HG03064 (cell line): ENCODE data around the gene LUM.

Experiments used
- ATAC-seq: cut with Tn5 transposase; IDR thresholded peaks from one replicate; pipeline ENCODE4 v1.9.1; 2021; ENCODE audit warnings: low read depth; ENCODE audit not compliant: unreplicated experiment

Gene LUM

DNA sequence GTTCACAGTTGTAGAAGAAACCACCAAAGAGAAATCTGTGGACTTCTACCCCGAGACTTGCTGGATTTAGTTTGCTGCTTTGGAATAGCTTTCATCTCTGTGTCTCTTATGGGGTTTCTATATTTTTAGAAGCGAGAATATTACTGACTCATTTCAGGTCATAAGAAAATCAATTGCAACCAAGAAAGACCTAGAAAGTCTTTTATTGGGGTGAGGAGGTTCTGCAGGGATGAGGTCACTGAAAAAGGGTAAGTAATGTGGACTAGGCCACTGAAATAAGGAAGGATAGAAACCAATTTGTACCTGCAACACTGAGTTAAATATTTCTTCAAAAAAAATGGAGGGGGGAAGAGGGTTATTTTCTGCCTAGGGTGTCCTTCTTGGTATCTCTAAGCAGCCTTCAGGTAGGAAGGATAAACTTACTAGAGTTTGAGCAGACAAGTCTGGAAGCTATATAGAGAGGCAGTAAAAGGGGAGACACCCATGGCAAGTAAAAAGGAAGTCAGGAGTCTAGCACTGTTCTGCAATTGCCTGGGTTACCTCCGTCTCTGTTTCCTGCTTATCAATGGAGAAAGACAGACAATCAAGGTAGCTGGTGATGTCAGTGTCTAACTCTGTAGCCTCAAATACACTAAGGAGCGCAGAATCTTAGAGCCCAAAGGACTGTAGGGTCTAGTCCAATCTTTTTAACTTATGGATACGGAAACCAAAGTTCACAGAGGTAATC is 33.9 kb downstream of the LUM start:
- no peak for ATAC-seq

DNA sequence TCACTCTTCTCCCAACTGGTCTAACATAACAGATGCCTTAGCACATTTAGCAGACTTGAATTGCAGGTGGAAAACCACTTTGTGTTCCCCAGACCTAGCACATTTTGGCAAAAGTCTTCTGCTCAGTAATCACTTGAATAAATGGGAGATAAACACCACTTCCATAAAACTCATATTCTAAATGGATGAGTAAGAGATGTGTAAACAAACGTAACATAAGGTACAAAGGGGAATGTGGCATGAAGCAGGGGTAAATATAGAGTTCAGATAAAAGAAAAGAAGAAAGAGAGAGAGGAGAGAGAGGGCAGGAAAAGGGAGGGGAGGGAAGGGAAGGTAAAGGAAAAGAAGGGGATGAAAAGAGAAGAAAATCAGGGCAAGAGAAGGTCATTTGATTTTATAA is 36.4 kb downstream of the LUM start:
- ATAC-seq, result no peak

DNA sequence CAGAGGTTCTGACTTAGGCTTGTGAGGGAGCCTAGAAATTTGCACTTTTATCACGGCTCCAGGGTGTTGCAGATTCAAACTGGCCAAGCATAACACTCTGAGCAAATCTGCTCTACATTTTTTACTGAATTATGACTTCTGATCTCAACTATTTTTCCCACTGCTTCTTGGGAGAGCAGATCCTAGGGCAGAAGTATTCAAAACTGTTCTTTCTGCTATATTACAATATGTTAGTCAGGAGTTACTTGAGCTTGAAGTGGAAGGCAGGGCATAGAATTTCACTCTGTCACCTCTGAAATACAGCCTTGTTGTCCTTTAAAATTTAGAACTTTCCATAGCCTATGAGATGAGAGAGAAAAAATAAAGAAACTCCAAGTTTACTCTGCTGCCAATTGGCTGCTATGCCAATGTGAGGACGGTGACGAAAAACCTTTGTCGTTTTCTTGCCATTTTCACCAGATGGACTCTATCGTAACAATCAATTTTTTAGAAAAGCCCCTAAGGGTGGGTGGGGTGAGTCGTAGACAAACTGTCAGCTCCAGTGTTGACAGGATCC is 37.1 kb downstream of the LUM start:
- no peak for ATAC-seq

DNA sequence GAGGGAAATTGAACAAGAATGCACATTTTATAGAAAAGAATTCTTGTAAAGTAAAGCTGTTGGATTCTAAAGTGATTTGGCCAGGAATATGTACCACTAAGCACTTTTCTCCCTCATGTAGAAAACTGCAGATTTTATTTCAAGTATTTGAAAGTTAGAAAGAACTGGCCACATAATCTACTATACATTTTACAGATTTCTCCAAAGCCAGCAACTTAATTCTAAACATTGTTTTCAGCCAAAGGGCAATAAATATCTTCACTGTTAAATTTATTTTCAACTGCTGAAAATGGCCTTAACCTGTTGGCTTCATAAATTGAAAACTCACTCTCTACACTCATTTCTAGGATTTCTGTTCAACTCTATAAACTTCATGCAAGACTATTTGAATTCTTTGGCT is 37.9 kb downstream of the LUM start:
- ATAC-seq, result no peak

DNA sequence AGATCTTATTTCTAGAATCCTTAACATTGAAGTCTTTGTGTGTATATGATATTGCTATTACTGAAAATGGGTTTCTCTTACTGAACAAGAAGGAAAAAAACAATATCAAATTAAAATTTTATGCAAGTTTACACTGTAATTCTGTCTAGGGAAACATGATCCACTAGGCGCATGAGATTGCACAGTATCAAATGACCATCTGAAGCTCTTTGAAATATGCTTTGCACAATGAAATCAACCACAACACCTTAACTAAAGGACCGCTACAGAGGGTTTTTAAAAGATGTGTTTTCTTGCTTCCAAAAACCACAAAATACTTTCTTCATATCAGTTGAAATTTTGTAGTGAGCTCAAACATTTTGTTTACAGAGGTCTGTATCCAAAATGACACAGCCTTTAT is 38.4 kb downstream of the LUM start:
- no peak for ATAC-seq

DNA sequence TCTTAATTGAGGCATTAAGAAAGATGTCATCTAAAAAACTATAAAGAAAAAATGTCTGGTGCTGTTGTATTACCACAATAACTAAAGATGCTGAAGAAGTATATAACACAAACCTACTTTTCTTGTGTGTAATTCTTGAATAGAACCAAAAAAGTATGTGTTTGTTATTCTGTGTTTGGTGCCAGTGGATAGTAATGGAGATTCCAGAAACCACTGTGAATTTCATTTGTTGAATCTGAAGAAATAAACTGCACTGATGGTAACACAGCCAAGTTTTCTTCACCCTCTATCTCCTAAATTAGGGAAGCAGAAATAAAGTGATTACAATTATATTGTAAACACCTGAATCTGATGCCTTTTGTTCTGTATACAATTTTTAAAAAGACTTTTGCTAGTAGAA is 40.4 kb downstream of the LUM start:
- ATAC-seq, result no peak

DNA sequence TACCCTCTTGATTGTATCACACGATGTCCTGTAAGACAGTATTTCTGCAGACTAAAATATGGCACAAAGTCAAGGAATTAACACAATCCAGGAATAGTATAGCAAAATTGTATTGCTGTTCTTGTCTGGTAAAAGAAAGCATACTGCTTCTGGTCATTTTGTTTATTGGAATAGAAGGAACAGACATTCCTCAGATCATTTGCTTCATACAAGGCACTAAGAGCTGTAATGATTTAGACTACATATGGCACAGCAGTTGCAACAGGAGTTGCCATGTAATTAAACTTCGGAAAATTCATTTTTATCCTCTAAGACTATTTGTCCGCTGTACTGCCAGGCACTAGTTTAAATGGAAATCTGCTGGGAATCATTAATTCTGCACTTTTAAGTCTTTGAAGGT is 45.9 kb downstream of the LUM start:
- ATAC-seq, result no peak

DNA sequence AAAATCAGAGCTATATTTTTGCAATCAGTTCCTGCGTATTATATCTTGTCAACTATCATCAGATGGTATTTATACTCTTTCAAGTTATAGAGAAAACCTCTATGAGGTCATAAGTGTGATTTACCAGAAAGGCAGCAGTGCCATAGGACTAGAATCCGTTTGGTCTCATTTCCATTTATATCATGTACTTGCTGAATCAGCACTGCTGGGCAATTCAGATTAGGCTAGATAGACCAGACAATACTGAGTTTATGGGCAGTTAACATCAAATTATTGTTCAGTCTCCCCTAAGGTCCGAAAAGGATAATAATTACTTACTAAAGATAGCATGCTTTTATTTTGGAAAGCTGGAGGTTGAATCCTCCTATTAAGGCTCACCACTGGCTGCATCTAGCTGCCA is 46.7 kb downstream of the LUM start:
- no peak for ATAC-seq

DNA sequence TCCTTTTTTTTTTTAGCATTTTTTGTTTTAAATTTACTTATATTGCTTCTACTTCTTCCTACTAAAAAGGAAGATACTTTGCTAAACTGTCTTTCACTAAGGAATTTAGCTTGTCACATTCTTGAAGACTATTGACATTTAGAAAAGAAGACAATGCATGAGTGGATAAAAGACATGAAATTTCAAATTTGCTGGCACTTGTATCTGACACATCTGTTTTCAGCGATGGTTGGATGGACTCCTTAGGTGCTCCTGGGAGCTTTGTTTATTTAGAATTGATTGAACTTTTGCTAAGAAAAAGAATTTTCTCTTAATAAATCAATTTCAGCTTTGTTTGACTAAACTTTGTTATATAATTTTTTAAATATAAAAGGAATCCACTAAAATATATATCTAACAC is 50.2 kb downstream of the LUM start:
- ATAC-seq, result no peak

DNA sequence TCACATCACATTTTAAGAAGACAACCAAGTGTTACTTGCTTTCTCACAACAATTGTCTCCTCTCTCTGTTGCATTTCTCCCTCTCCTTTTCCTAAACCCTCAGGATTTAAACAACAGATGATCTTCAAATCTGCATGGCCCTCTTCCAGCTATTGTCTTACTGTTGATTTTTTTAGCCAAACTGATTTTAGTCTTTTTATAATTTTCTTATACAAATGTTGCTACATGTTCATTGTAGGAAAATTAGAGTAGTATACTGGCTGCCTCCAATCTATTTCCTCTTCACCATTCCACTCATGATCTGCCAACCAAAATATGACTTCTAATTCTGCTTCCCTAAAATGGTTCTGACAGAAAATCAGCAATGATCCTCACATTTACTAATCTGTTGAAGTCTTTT is 52.1 kb downstream of the LUM start:
- no peak for ATAC-seq

DNA sequence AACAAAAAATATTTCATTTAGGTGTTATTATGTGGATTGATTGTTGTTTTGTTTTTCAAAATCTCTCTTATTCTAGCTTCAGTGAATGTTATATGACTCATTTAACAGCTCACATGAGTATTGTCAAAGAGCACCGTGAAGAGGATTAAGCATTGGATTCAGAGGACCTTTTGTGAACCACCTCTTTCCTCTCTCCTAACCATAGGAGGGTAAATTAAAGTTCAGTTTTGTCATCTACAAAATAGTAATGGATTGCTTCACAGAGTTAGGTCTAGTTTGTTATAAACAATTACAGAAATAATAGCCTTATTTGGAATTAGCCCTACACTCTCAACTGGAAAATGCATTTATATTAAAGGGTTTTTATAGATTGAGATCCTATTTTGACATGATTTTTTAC is 52.5 kb downstream of the LUM start:
- ATAC-seq, result no peak

DNA sequence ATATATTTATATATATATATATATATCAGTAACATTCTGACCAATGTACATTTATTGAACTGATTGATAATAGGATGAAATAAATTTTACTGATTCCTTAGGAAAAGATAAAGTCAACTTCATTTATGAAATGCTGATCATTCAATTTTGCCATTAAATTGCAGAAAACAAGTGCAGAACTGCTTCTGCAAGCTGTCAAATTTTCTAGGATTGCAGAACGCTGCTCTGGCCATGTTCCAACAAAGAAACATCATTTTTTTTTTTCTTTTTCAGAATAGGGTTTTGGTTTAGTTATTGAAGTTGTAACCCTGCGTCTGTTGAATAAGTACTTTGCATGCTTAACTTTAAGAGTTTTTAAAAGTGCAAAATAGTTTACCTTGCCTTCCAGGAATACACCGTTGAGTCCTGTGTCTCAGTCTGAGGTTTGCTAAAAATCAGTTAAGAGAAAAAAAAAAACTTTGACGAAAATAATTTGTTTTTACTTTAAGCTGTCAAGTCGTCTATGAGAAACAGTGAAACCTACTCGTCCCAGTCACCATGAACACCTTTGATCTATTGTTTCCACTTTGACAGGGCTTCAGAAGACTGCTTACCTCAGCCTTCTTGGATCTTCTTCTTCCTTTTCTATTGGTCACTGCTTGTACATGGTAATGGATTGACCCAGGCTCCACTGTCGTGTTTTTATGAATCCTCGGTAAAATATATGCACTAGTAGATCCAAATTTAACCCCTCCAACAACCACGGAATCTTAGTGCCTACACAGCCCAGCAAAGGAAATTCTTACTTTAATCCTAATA is 53.7 kb downstream of the LUM start, which contains the start of gene KERA:
TSS of gene KERA (minus strand) at position 657 of the 798 bp plus-strand sequence. CDS start 1,743 bp downstream, outside the sequence.
- ATAC-seq, result no peak

DNA sequence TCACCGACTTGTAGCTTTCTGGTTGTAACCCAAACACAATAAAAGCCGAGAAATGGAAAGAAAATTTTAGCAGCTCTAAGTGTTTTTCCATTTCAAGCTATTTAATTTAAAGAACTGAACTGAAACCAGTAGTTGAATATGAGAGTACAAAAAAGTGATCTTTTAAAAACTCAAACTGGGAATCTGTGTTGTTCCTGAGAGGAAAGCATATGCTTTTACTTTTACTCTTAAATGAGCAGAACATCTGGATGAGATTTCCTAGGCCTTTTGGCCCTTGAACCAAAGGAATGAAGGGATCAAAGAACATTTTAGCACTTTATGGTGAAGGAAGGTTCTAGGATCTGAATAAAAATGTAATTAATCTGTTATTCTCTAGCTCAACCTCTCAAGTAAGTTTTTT is 54.8 kb downstream of the LUM start:
- no peak for ATAC-seq

DNA sequence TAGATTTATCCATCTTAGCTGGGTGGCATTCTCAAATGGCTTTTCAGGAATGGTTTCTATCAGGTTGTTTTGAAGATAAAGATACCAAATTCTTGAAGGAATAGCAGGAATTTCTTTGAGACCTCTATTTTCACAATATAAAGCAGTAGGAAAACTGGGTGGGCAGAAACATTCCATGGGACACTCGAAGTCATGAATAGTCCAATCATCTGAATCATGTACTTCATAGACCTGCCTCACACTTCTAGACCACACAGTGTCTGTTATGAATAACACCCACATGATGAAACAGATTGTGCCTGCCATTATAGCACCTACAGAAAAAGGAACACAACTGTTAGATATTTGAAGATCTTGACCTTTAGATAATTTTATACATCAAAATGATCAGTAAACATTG is 55.3 kb downstream of the LUM start:
- no peak for ATAC-seq

DNA sequence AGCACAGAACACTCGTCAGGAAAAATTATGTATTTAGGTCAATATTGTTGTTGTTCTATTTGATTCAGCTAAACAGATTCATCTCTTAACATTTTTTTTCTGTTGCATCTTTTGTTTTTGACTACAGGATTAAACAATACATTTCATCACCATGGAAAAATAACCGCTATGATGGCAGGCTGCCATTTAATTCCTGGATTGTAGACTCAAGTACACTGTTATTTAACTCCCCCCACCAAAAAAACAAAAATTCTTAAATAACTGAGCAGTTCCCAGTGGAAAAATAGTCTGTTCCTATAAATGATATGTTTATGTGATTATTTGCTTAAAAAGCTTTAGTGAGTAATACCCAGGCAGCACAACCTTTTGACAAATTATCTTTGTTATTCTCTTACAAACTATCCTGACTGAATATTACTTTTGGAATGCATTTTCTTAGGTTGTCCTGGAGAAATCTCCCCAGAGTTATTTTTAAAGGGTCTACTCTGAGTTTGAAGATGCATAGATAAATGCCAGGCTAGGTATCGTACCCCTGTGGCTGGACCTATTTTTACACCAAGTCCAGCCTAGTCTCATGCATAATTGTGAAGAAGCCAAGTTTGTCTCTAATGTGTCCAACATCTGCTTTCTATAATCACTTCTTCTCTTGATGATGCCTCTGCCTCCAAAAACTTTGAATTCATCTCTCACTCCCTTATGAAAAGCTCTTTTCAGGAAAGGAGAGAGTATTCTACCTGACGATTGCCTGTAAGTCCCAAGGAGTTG is 57.2 kb downstream of the LUM start:
- no peak for ATAC-seq
